HEK293 (cell line): ENCODE results near the gene P2RX6.
"Not testable (repeated sequence)": the region's sequence is repeated elsewhere in the genome, so short reads cannot be mapped to it uniquely, and the experiment has no call there.

Experiments used
- CTCF ChIA-PET: fragments of 350-600 bp; formaldehyde crosslinking; extraction: SDS; loops from one replicate; lab custom pipeline; 2021; ENCODE audit warnings: antibody characterized with exemption; lab: Yijun Ruan, JAX
- POLR2A ChIA-PET: fragments of 300-600 bp; formaldehyde crosslinking; extraction: SDS; loops from one replicate; lab custom pipeline; 2020; ENCODE audit warnings: antibody characterized with exemption, inconsistent platforms; lab: Yijun Ruan, JAX
- H3K27ac ChIP-seq: fragments of 200-500 bp; sonication (Bioruptor generic); 2 replicates; pipeline ENCODE4 v1.5.1; 2014; ENCODE audit warnings: low read depth, low read length, control low read depth, inconsistent platforms; ENCODE audit errors: extremely low read depth
- H3K36me3 ChIP-seq, 2 experiments: fragments of 200-500 bp in 1 of 2; sonication (Bioruptor generic) in 1 of 2; 1 replicate in 1 of 2; 2 replicates in 1 of 2; pipeline ENCODE4 v1.5.1; 2014 to 2017; ENCODE audit warnings: inconsistent platforms in 2 of 2, low read length in 2 of 2; ENCODE audit not compliant: control insufficient read depth in 2 of 2, insufficient read depth in 1 of 2
- H3K4me1 ChIP-seq: fragments of 200-500 bp; sonication (Bioruptor generic); 2 replicates; pipeline ENCODE4 v1.5.1; 2014; ENCODE audit warnings: mild to moderate bottlenecking, low read length, inconsistent platforms; ENCODE audit not compliant: control insufficient read depth, insufficient read depth
- H3K4me3 ChIP-seq: 2 replicates; pipeline ENCODE4 v1.5.1; 2011; ENCODE audit warnings: low read depth, mild to moderate bottlenecking, control low read depth, low read length, moderate library complexity
- H3K9me3 ChIP-seq: fragments of 200-500 bp; sonication (Bioruptor generic); 2 replicates; pipeline ENCODE4 v1.5.1; 2014; ENCODE audit warnings: low read depth, low read length, inconsistent platforms; ENCODE audit not compliant: control insufficient read depth, insufficient read depth
- GLIS2 ChIP-seq: fragments of 450-650 bp; formaldehyde crosslinking; IDR thresholded peaks from 2 replicates; pipeline ENCODE4 v1.5.1; 2016; ENCODE audit warnings: missing biosample characterization, missing genetic modification characterization
- SCRT2 ChIP-seq: fragments of 450-650 bp; formaldehyde crosslinking; IDR thresholded peaks from 2 replicates; pipeline ENCODE4 v1.5.1; 2016; ENCODE audit warnings: missing biosample characterization, missing genetic modification characterization
- SETDB1 ChIP-seq: IDR thresholded peaks from one replicate; pipeline ENCODE4 v1.6.1; 2017; ENCODE audit warnings: mild to moderate bottlenecking, low read length, moderate library complexity, mixed read lengths; ENCODE audit not compliant: insufficient read length
- SP3 ChIP-seq: fragments of 450-650 bp; formaldehyde crosslinking; IDR thresholded peaks from 2 replicates; pipeline ENCODE4 v1.5.1; 2016; ENCODE audit warnings: missing biosample characterization, missing genetic modification characterization
- ZBTB7A ChIP-seq: fragments of 450-650 bp; formaldehyde crosslinking; IDR thresholded peaks from 2 replicates; pipeline ENCODE4 v1.5.1; 2016; ENCODE audit warnings: low read depth, missing biosample characterization, missing genetic modification characterization
- ZBTB8A ChIP-seq: fragments of 450-650 bp; formaldehyde crosslinking; IDR thresholded peaks from 2 replicates; pipeline ENCODE4 v1.5.1; 2016; ENCODE audit warnings: missing biosample characterization, missing genetic modification characterization
- ZIC2 ChIP-seq: fragments of 450-650 bp; formaldehyde crosslinking; IDR thresholded peaks from 2 replicates; pipeline ENCODE4 v1.5.1; 2016; ENCODE audit warnings: missing biosample characterization, missing genetic modification characterization
- ZNF114 ChIP-seq: fragments of 450-650 bp; formaldehyde crosslinking; IDR thresholded peaks from 2 replicates; pipeline ENCODE4 v1.5.0; 2017; ENCODE audit warnings: missing biosample characterization, missing genetic modification characterization
- ZNF239 ChIP-seq: fragments of 450-650 bp; formaldehyde crosslinking; IDR thresholded peaks from 2 replicates; pipeline ENCODE4 v1.5.1; 2016; ENCODE audit warnings: missing biosample characterization, missing genetic modification characterization
- ZNF423 ChIP-seq: fragments of 450-650 bp; formaldehyde crosslinking; IDR thresholded peaks from 2 replicates; pipeline ENCODE4 v1.5.1; 2016; ENCODE audit warnings: missing biosample characterization, missing genetic modification characterization
- ZNF561 ChIP-seq: fragments of 450-650 bp; IDR thresholded peaks from 2 replicates; pipeline ENCODE4 v1.5.1; 2018; ENCODE audit warnings: missing biosample characterization, missing genetic modification characterization, borderline replicate concordance
- ZNF626 ChIP-seq: fragments of 450-650 bp; sonication (Bioruptor Pico); formaldehyde crosslinking; IDR thresholded peaks from 2 replicates; pipeline ENCODE4 v1.5.1; 2018; ENCODE audit warnings: missing biosample characterization, missing genetic modification characterization, inconsistent platforms
- ZNF629 ChIP-seq: fragments of 450-650 bp; formaldehyde crosslinking; IDR thresholded peaks from 2 replicates; pipeline ENCODE4 v1.5.1; 2017; ENCODE audit warnings: missing biosample characterization, missing genetic modification characterization
- ZNF639 ChIP-seq: fragments of 450-650 bp; formaldehyde crosslinking; IDR thresholded peaks from 2 replicates; pipeline ENCODE4 v1.5.1; 2016; ENCODE audit warnings: missing biosample characterization, missing genetic modification characterization

P2RX6 gene

DNA sequence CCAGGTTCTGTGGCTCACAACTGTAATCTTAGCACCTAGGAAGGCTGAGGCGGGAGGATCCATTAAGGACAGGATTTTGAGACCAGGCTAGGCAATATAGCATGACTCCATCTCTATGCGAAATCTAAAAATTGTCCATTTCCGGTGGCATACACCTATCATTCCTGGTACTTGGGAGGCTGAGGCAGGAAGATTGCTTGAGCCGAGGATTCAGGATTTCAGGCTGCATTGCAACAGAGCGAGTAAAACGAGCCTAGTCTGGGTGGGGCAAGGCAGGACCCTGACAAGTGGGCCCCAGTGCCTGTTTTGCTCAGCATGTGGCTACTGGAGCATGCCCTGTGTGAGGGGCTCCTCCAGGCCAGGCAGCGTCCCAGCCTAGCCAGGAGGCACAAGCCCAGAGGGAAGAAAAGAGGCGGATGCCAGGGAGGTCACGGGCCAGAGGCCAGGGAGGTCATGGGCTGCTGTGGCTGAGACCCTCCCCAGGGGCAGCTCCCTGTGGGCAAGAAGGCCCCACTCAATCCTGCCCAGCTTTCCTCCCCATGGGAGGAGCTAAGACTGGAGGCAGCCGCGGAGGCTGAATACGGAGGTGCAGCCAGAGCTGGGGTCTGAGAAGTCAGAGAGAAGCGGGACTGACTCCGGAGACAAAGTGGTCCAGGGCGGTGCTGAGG is 39.2 kb downstream of the P2RX6 start:
- Histone ChIP-seq H3K4me3 (no peak overlapping the region), H3K36me3 (no peaks in the 10 kb centered on the region), H3K4me1 (no peaks in the 10 kb centered on the region), H3K27ac (no peak overlapping the region), H3K9me3 (no peaks in the 10 kb centered on the region)
- ChIA-PET POLR2A (no interaction called here), CTCF (interaction anchor here (0.9 kb wide), 1 partner anchor 48 kb away, joined by 4 read pairs; no protein-coding TSS in a partner anchor)
- TF ChIP-seq ZBTB7A (no peak), SETDB1 (no peak), GLIS2 (tag by site-specific recombination) (0 out of 2 replicates have a peak, but pooled peaks have one; percentile 18)

DNA sequence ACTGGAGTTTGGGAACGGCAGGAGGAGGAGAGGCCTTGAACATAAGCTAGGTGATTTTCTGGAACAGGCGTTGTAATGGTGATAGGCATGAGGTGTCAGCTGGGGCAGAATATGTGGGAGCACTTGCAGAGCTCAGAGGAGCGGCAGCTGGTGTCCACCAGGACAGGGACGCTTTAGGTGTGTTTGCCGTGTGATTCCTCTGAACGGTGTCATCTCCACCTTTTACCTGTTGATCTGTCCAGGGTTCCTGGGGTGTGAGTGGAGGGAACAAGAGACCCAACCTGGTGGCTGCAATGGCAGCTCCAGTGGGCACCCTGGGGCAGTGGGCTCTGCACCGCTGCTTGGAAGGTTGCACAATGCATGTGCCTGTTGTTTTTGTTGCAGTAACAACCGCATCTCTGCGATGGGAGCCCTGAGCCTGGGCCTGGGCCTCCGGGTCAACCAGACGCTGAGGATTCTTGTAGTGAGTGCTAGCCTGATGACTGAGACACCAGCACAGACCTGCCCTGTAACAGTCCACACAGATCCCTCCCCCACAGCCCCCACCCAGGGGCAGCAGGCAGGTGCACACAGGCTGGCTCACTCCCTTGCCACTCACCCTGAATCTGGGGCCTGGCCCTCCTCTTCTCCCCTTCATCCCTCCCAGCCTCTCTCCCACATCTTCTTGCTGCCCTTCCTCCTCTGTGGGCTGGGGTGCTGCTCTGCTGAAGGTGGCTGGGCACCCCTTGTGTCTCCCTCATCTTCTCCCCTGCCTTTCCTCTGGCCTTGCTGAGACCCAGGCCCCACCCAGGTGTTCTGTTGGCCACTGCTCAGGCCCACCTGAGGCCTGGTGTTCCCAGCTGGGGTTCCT is 40.0 kb downstream of the P2RX6 start:
- TF ChIP-seq ZNF629 (tag by site-specific recombination) (no peak), SCRT2 (tag by site-specific recombination) (peak; percentile 53), ZNF639 (tag by site-specific recombination) (no peak), ZNF626 (tag by site-specific recombination) (no peak), ZNF114 (tag by site-specific recombination) (no peak)
- no peak overlapping the region for H3K27ac ChIP-seq
- no peaks in the 10 kb centered on the region for H3K36me3 ChIP-seq
- no peaks in the 10 kb centered on the region for H3K4me1 ChIP-seq
- ChIA-PET CTCF (interaction anchor here (1.1 kb wide), 1 partner anchor 98 kb away, joined by 3 read pairs; no protein-coding TSS in a partner anchor), POLR2A (no interaction called here)
- H3K4me3 ChIP-seq, result no peak overlapping the region
- H3K9me3 ChIP-seq, result no peaks in the 10 kb centered on the region

DNA sequence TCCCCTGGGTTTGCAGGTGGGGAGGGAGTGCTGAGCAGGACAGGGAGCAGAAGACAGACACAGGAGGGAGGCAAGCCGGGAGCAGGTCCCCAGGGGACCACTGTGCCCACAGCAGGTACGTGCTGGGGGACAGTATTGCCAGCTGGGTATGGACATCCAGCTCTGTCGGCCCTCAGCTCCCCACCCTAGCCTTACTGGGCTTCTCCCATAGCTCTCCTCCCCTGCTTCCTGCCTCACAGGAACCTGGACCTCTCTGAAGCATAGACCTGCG is 40.5 kb downstream of the P2RX6 start:
- ChIA-PET CTCF (interaction anchor here (1.1 kb wide), 1 partner anchor 99 kb away, joined by 3 read pairs; no protein-coding TSS in a partner anchor), POLR2A (no interaction called here)
- H3K9me3 ChIP-seq, result no peaks in the 10 kb centered on the region
- H3K27ac ChIP-seq, result no peak overlapping the region
- H3K4me1 ChIP-seq, result no peaks in the 10 kb centered on the region
- no peaks in the 10 kb centered on the region for H3K36me3 ChIP-seq
- no peak overlapping the region for H3K4me3 ChIP-seq
- TF ChIP-seq ZIC2 (tag by site-specific recombination), result peak; percentile 49; the same call in 1 of the 2 replicates
- TF ChIP-seq ZNF239, result no peak

GRCh38 chr22:21055880-21056319 is 40.9 kb downstream of the P2RX6 start:
- H3K27ac ChIP-seq, result no peak overlapping the region
- no peaks in the 10 kb centered on the region for H3K36me3 ChIP-seq
- TF ChIP-seq ZIC2 (tag by site-specific recombination) (0 out of 2 replicates have a peak, but pooled peaks have one; percentile 11), ZNF423 (tag by site-specific recombination) (no peak), ZBTB8A (no peak), ZNF561 (tag by site-specific recombination) (no peak), SP3 (tag by site-specific recombination) (0 out of 2 replicates have a peak, but pooled peaks have one; percentile 12)
- TF ChIP-seq, all 188 proteins: peak for 2
- H3K4me1 ChIP-seq, result no peaks in the 10 kb centered on the region
- no peaks in the 10 kb centered on the region for H3K9me3 ChIP-seq
- CTCF ChIA-PET, result interaction anchor here (0.9 to 1.1 kb wide), 2 partner anchors 8 to 99 kb away, joined by 3 to 4 read pairs; no protein-coding TSS in a partner anchor
- H3K4me3 ChIP-seq, result no peak overlapping the region
- POLR2A ChIA-PET, result no interaction called here

DNA sequence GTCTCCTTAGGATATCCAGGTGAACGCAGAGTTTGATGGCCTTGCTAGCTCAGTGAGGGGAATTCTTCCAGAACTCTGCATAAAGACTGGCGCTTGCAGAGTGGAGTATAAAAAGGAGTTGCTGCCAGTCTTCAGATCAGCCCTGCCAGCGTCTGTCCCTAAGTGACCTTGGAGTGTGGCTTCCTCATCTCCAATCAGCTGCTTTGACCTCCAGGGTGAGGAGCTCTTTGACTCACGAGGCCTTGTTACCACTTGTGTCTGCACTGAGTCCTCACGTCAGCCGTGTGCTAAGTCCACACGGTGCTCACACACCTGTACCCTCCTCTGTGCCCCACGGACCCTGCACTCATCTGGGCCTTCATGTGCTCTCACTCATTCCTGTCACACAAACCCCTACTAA is 45.4 kb downstream of the P2RX6 start:
- H3K4me3 ChIP-seq, H3K36me3 ChIP-seq, H3K27ac ChIP-seq, H3K4me1 ChIP-seq, POLR2A ChIA-PET, CTCF ChIA-PET, H3K9me3 ChIP-seq: not testable (repeated sequence)

DNA sequence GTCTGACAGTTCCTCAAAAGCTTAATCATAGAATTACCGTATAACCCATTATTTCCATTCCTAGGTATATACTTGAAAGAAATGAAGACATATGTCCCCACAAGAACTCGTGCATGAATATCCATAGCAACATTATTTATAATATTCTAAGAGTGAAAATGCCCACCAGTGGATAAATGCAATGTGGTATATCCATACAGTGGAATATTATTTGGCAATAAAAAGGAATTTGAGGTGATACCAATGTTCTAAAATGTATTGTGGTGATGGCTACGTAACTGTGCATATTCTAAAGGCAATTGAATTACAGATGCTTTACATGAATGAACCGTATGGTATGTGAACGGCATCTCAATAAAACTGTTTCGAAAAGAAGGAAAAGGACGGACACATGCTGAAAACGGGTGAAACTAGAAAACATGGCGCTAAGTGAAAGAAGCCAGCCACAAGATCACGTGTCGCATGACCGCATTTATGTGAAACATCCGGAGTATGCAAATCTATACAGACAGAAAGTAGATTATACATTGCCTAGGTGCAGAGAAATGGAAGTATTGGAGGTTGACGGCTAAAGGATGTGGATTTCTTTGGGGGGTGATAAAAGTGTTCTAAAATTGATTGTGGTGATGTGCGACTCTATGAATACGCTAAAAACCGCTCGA is 46.8 kb downstream of the P2RX6 start:
- H3K9me3 ChIP-seq, H3K4me3 ChIP-seq, POLR2A ChIA-PET, H3K36me3 ChIP-seq, H3K4me1 ChIP-seq, H3K27ac ChIP-seq: not testable (repeated sequence)
- CTCF ChIA-PET, result interaction anchor here (1.2 kb wide), 1 partner anchor 42 kb away, joined by 3 read pairs; no protein-coding TSS in a partner anchor

GRCh38 chr22:21064425-21064824 is 49.5 kb downstream of the P2RX6 start:
- H3K4me3 ChIP-seq, H3K27ac ChIP-seq, H3K9me3 ChIP-seq, H3K4me1 ChIP-seq, POLR2A ChIA-PET, H3K36me3 ChIP-seq: not testable (repeated sequence)
- CTCF ChIA-PET, result interaction anchor here (1.2 to 1.3 kb wide), 2 partner anchors 38 to 40 kb away, joined by 4 read pairs; no protein-coding TSS in a partner anchor
